KOPT-K1 (cell line): ENCODE data around the gene PARVG.

Experiments
- H3K27ac ChIP-seq: fragments of 200-600 bp; sonication (generic); 2 replicates; pipeline ENCODE4 v1.5.1; 2016; ENCODE audit warnings: antibody characterized with exemption, mild to moderate bottlenecking, low read depth, low read length; ENCODE audit not compliant: poor library complexity, severe bottlenecking
- H3K36me3 ChIP-seq: fragments of 200-600 bp; sonication (generic); 2 replicates; pipeline ENCODE4 v1.5.1; 2017; ENCODE audit warnings: antibody characterized with exemption, mild to moderate bottlenecking, low read length, moderate library complexity; ENCODE audit not compliant: insufficient read depth
- H3K9me3 ChIP-seq: fragments of 200-600 bp; sonication (generic); 2 replicates; pipeline ENCODE4 v1.5.1; 2017; ENCODE audit warnings: antibody characterized with exemption, low read length, mild to moderate bottlenecking; ENCODE audit not compliant: insufficient read depth, poor library complexity, severe bottlenecking

The PARVG gene

DNA sequence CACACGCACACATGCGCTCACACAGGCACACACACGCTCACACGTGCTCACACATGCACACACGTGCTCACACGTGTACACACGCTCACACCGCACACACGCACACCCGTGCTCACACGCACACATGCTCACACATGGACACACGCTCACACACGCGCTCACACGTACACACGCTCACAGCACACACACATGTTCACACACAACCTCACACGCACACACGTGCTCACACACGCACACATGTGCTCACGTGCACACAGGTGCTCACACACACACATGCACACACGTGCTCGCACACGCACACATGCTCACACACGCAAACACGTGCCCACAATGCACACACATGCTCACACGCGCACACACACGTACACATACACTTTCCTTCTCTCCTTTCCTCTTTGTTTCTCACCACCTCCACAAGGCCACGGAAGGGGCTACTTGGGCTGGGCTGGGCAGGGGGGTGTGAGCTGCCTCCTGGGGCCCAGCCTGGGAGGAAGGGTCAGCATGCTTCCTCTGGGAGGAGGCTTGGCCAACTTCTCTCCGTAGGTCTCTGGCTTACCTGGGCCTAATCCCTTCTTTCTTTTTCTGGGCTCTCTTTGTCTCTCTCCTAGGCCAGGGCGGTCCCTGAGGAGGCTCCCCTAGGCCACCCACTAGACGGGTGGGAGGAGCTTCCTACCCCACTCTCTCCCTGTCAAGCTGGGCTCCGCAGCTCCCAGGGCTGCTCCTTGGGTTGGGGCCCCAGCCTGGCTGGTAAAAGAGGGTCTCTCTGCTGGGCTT lies 34.5 kb upstream of the PARVG start:
- Histone ChIP-seq H3K27ac (no peak overlapping the region), H3K9me3 (no peaks in the 10 kb centered on the region)

DNA sequence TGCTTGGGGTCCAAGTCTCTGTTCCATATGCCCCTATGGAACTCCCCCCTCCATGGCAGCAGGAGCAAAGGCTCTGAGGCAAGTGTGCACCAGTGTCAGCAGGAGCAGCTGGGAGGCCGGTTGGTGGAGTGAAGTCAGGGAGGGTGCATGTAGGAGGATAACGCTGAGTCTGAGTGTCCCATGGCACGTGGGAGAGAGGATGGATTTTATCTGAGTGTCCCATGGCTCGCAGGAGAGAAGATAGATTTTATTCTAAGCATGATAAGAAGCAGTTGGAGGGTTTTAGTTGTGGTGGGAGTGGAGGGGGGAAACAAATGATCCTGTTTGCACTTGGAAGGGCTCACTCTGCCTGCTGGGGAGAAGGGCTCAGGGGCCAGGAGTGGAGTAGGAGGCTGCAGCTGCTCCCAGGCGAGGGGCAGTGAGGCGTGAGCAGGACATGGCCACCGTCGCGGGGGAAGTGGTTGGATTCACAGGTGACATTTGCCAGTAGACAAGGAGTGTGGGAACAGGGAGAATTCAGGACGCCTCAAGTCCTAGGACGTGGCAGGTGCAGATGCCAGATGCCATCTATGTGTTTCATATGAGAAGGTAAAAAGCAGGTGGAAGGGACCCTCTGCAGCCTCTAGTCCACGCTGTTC lies 33.6 kb upstream of the PARVG start:
- no peaks in the 10 kb centered on the region for H3K9me3 ChIP-seq
- H3K27ac ChIP-seq: no peak overlapping the region
- no peaks in the 10 kb centered on the region for H3K36me3 ChIP-seq

More for the DNA sequence above, 34.5 kb upstream of the PARVG start:
- no peaks in the 10 kb centered on the region for H3K36me3 ChIP-seq

GRCh38 chr22:44147821-44148574 lies 32.7 kb upstream of the PARVG start:
- no peak overlapping the region for H3K27ac ChIP-seq
- H3K9me3 ChIP-seq: no peaks in the 10 kb centered on the region
- H3K36me3 ChIP-seq: no peaks in the 10 kb centered on the region

DNA sequence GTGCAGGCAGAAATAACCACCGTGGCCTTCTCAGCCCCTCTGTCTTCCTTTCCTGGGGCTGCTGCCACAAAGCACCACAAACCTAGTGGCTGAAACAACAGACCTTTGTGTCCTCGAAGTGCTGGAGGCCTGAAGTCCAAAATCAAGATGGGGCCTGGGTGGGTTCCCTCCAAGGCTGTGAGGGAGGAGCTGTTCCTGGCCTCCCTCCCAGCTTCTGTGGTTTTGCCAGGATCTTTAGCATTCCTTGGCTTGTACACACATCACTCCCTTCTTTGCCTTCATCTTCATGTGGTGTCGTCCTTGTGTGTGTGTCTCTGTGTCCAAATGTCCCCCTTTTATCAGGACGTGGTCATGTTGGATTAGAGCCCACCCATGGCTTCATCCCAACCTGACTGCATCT lies 29.0 kb upstream of the PARVG start:
- H3K27ac ChIP-seq: no peak overlapping the region
- no peaks in the 10 kb centered on the region for H3K36me3 ChIP-seq
- H3K9me3 ChIP-seq: no peaks in the 10 kb centered on the region

GRCh38 chr22:44153710-44154109 lies 27.0 kb upstream of the PARVG start:
- no peak overlapping the region for H3K27ac ChIP-seq
- H3K9me3 ChIP-seq: no peaks in the 10 kb centered on the region
- no peaks in the 10 kb centered on the region for H3K36me3 ChIP-seq

- H3K27ac ChIP-seq: no peak overlapping the region
- H3K36me3 ChIP-seq: no peaks in the 10 kb centered on the region
- no peaks in the 10 kb centered on the region for H3K9me3 ChIP-seq
Observed at GRCh38 chr22:44154436-44154942, 26.2 kb upstream of the PARVG start.

- no peak overlapping the region for H3K27ac ChIP-seq
- no peaks in the 10 kb centered on the region for H3K9me3 ChIP-seq
- no peaks in the 10 kb centered on the region for H3K36me3 ChIP-seq
Observed at GRCh38 chr22:44155115-44155514, 25.6 kb upstream of the PARVG start.

- Histone ChIP-seq H3K36me3 (no peaks in the 10 kb centered on the region), H3K9me3 (no peaks in the 10 kb centered on the region), H3K27ac (no peak overlapping the region)
Observed at GRCh38 chr22:44157916-44158618, 22.7 kb upstream of the PARVG start.

GRCh38 chr22:44158816-44159215 lies 21.9 kb upstream of the PARVG start:
- Histone ChIP-seq H3K27ac (no peak overlapping the region), H3K36me3 (no peaks in the 10 kb centered on the region), H3K9me3 (no peaks in the 10 kb centered on the region)

DNA sequence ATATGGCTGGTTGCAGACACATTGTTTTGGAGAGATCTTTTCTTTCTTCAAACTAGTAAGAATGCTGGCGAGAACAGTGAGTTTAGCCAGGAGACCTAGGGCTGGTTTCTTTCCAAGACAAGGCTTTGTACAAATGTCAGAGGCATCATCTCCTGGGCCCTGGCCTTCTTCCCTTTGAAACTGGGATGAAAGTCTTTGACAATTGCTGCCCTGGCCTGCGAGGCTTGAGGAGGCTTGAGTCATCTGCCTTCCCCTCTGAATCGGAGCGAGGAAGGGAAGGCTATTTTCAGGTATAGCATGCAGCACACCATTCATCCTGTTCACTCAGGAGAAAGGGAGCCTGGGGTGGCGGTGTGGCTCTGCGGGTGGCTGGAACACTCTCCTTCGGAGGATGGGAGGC lies 21.5 kb upstream of the PARVG start:
- Histone ChIP-seq H3K9me3 (no peaks in the 10 kb centered on the region), H3K36me3 (no peaks in the 10 kb centered on the region), H3K27ac (no peak overlapping the region)

GRCh38 chr22:44159811-44160210 lies 20.9 kb upstream of the PARVG start:
- H3K27ac ChIP-seq: no peak overlapping the region
- H3K36me3 ChIP-seq: no peaks in the 10 kb centered on the region
- no peaks in the 10 kb centered on the region for H3K9me3 ChIP-seq

GRCh38 chr22:44160421-44160820 lies 20.3 kb upstream of the PARVG start:
- H3K27ac ChIP-seq: no peak overlapping the region
- no peaks in the 10 kb centered on the region for H3K9me3 ChIP-seq
- H3K36me3 ChIP-seq: no peaks in the 10 kb centered on the region

DNA sequence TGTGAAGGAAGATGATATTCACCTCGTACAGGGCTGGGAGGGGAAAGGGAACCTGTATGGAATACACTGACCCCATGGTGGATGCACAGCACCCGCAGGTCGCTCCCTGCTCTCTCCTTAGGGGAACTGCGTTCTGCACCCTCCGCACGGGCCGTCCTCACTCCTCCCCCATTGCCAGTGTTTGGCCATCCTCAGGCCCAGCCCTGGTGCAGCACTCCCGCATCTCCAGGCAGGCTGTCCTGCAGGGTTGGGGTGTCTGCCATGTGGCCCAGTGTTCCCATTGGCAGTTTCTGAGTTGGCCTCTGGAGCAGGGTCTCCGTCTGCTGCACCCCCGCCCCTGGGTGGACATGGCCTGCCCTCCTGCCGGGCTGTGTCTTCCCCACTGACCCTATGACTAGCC lies 19.1 kb upstream of the PARVG start:
- Histone ChIP-seq H3K9me3 (no peaks in the 10 kb centered on the region), H3K36me3 (no peaks in the 10 kb centered on the region)

DNA sequence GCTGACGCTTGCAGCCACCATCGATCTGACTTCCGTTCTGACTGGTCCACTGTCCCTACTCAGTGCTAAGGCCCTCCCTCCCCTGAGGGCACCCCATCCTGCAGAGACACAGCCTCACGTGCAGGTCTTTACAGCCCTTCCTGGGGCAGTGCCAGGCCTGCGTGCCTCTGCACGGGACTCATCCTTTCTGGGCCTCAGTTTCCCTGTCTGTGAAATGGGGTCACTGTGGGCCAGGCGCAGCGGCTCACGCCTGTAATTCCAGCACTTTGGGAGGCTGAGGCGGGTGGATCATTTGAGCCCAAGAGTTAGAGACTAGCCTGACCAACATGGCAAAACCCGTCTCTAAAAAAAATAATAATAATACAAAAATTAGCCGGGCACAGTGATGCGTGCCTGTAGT lies 17.8 kb upstream of the PARVG start:
- Histone ChIP-seq H3K9me3 (no peaks in the 10 kb centered on the region), H3K27ac (no peak overlapping the region), H3K36me3 (no peaks in the 10 kb centered on the region)

More for the DNA sequence above, 19.1 kb upstream of the PARVG start:
- no peak overlapping the region for H3K27ac ChIP-seq

DNA sequence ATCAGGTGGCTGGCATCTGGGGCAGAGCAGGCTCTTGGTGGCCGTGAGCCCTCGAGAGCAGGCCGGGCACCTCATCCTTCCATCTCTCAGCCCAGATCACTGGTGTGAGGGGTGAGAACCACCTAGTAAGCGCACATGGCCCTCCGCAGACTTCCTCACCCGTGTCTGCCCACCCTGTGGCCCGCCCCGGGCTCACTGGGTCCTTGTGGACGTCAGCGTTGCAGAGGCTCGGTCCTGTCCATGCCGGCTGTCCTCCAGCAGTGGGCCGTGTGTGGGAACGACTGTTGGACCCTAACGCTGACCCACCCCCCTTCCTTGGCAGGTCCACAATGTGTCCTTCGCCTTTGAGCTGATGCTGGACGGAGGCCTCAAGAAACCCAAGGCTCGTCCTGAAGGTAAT lies 17.2 kb upstream of the PARVG start:
- H3K27ac ChIP-seq: no peak overlapping the region
- no peaks in the 10 kb centered on the region for H3K9me3 ChIP-seq
- no peaks in the 10 kb centered on the region for H3K36me3 ChIP-seq
